NCI-H2171 treated with DMSO at 0.1 percent for 48 hours (cell line): ENCODE measurements around the gene AURKA.
"Not testable (repeated sequence)": the region's sequence is repeated elsewhere in the genome, so short reads cannot be mapped to it uniquely, and the experiment has no call there.

Source experiments
- DNase-seq: peaks from one replicate; lab custom pipeline; 2025; lab: John Stamatoyannopoulos, UW

The AURKA gene

GRCh38 chr20:56420940-56421688 is 29.1 kb upstream of the AURKA start:
- no peak for DNase-seq

- no peak for DNase-seq
Measured at GRCh38 chr20:56420028-56420427, 28.0 kb upstream of the AURKA start.

- no peak for DNase-seq
Measured at GRCh38 chr20:56418385-56418861, 26.4 kb upstream of the AURKA start.

- no peak for DNase-seq
Measured at GRCh38 chr20:56417911-56418310, 25.9 kb upstream of the AURKA start.

GRCh38 chr20:56417402-56417801 is 25.4 kb upstream of the AURKA start:
- DNase-seq: no peak

GRCh38 chr20:56414842-56415765 is 23.1 kb upstream of the AURKA start:
- no peak for DNase-seq

- no peak for DNase-seq
Measured at GRCh38 chr20:56412949-56413348, 20.9 kb upstream of the AURKA start.

- DNase-seq: no peak
Measured at GRCh38 chr20:56412473-56412790, 20.4 kb upstream of the AURKA start.

- no peak for DNase-seq
Measured at GRCh38 chr20:56411759-56412472, 19.9 kb upstream of the AURKA start, which contains the start of gene CASS4. CASS4 (plus strand) TSS chr20:56412260; CDS start chr20:56412459, 199 bp downstream.

- not testable (repeated sequence) for DNase-seq
Measured at GRCh38 chr20:56411287-56411686, 19.3 kb upstream of the AURKA start.

- no peak for DNase-seq
Measured at GRCh38 chr20:56409956-56410355, 17.9 kb upstream of the AURKA start.

- DNase-seq: no peak
Measured at GRCh38 chr20:56409521-56409920, 17.5 kb upstream of the AURKA start.

GRCh38 chr20:56406910-56407309 is 14.9 kb upstream of the AURKA start:
- no peak for DNase-seq

GRCh38 chr20:56405356-56405755 is 13.3 kb upstream of the AURKA start:
- DNase-seq: not testable (repeated sequence)

GRCh38 chr20:56403465-56403864 is 11.4 kb upstream of the AURKA start:
- no peak for DNase-seq

GRCh38 chr20:56400001-56400640 is 8.1 kb upstream of the AURKA start:
- peak; percentile 52 for DNase-seq

- no peak for DNase-seq
Measured at GRCh38 chr20:56395166-56395565, 3.2 kb upstream of the AURKA start.

GRCh38 chr20:56393653-56394052 is 1.6 kb upstream of the AURKA start:
- DNase-seq: no peak

- peak; percentile 67 for DNase-seq
Measured at GRCh38 chr20:56392881-56393482, 967 bp upstream of the AURKA start.

GRCh38 chr20:56391596-56392131 is 351 bp downstream of the AURKA start:
- peak; percentile 64 for DNase-seq

- no peak for DNase-seq
Measured at GRCh38 chr20:56391037-56391436, 978 bp downstream of the AURKA start.
